LNCaP clone FGC (cell line): ENCODE results near the gene SPAG6.

Experiments
- DNase-seq: peaks from one replicate; pipeline ENCODE4 v3.0.0-alpha.2; 2011; ENCODE audit warnings: low read depth
- H3K4me3 ChIP-seq: 2 replicates; pipeline ENCODE4 v1.5.1; 2011; ENCODE audit warnings: mild to moderate bottlenecking, low read depth, low read length, control low read depth
- CTCF ChIP-seq: IDR thresholded peaks from 2 replicates; pipeline ENCODE4 v1.5.1; 2012; ENCODE audit warnings: mild to moderate bottlenecking; ENCODE audit not compliant: control insufficient read depth, insufficient read depth; ENCODE audit errors: extremely low read depth

Gene SPAG6

DNA sequence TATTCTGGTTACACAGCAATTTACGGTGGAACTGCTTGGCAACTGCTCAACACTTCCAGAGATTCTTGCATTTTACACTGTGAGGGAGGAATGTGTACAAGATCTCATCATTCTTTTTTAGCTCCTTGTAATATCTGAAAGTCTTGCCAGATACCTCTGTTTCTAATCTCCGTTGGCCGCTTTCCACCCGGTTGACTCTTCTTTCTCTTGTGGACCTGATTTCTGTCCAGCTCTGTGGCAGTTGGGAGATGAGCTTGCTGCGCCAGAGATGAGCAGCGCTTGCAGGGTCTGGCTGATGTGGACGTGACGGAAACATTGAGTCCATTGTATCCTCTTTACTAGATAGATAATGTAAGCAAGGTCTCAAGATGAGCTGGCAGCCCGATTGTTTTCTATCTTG is 27.6 kb downstream of the SPAG6 start:
- TF ChIP-seq CTCF: no peak
- no peak overlapping the region for H3K4me3 ChIP-seq
- DNase-seq: peak; percentile 43

GRCh38 chr10:22374489-22375126 is 29.3 kb downstream of the SPAG6 start:
- H3K4me3 ChIP-seq: no peak overlapping the region
- no peak for DNase-seq
- no peak for TF ChIP-seq CTCF

- no peak overlapping the region for H3K4me3 ChIP-seq
- no peak for DNase-seq
- no peak for TF ChIP-seq CTCF
Observed at GRCh38 chr10:22379059-22379458, 33.8 kb downstream of the SPAG6 start.

GRCh38 chr10:22381262-22381661 is 36.0 kb downstream of the SPAG6 start:
- H3K4me3 ChIP-seq: no peak overlapping the region
- TF ChIP-seq CTCF: no peak
- no peak for DNase-seq

DNA sequence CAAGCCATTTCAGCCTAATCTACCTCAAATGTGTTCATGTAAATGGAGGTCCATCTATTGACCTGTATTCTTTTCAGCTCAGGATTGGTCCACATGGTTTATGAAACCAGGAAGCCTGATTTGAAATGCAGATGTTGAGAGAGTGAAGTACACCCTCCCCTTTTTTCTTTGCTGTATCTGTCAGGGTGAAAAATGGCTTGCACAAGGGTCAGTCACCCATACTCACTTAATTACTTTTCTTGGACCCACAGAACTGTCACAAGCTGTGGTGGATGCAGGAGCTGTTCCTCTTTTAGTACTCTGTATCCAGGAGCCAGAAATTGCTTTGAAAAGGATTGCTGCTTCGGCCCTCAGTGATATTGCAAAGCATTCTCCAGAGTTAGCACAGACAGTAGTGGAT is 41.2 kb downstream of the SPAG6 start:
- no peak for TF ChIP-seq CTCF
- DNase-seq: no peak

DNA sequence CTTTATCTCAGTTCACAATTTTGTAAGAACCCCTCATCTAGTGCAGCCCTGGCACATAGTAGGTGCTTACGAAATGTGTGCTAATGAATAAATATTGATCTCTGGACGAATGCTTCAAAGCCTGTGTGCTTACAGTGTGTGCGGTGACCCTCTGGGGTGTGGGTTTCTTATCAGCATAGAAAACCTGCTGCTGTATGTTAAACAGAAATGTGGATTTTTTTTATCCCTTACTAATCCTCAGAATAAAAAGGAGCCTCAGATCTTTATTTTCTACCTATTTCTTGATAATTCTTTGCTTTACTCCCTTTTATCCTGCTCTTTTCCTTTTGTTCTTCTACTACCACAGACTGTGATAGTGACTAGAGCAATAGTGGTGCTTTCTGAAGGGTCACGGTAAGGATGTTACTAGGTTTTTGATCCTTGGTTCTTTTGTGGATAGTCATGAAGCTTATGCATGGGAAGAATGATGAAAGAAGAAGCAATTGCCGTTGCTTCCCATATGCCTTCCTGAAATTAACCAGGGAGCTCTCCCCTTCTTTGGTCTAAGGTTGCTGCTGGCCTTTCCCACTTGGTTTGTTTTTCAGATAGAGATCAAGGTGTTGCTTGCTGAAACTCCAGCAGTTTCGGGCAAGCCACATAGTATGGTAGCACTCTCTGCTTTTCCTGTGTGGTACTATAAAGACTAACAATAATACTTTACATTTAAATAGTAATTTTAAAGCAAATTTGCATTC is 44.7 kb downstream of the SPAG6 start:
- DNase-seq: no peak
- H3K4me3 ChIP-seq: no peak overlapping the region
- no peak for TF ChIP-seq CTCF

More for the DNA sequence above, 41.2 kb downstream of the SPAG6 start:
- H3K4me3 ChIP-seq: no peak overlapping the region
